WTC11 (cell line): ENCODE data around the gene PLXDC2.
A peak's percentile ranks its signal among the peaks of the same experiment; 100 is the strongest.

ENCODE experiments used
- AFF4 ChIP-seq: sonication (generic); formaldehyde crosslinking; IDR thresholded peaks from 2 replicates; pipeline ENCODE4 v1.8.1; 2023; ENCODE audit warnings: mild to moderate bottlenecking, missing genetic modification reagents, borderline replicate concordance
- CREB1 ChIP-seq: sonication (generic); formaldehyde crosslinking; IDR thresholded peaks from 2 replicates; pipeline ENCODE4 v1.8.0; 2023; ENCODE audit warnings: mild to moderate bottlenecking, missing genetic modification reagents
- CREM ChIP-seq: sonication (generic); formaldehyde crosslinking; IDR thresholded peaks from 2 replicates; pipeline ENCODE4 v1.8.1; 2022; ENCODE audit warnings: mild to moderate bottlenecking, missing genetic modification reagents, moderate library complexity
- CTCF ChIP-seq: fragments of 200-600 bp; IDR thresholded peaks from 2 replicates; pipeline ENCODE4 v1.8.0; 2022; ENCODE audit warnings: antibody characterized with exemption
- FOXK1 ChIP-seq: sonication (generic); formaldehyde crosslinking; IDR thresholded peaks from 2 replicates; pipeline ENCODE4 v1.8.0; 2022; ENCODE audit warnings: mild to moderate bottlenecking, moderate library complexity, missing genetic modification reagents
- MAX ChIP-seq: sonication (generic); formaldehyde crosslinking; IDR thresholded peaks from 2 replicates; pipeline ENCODE4 v1.8.0; 2022; ENCODE audit warnings: mild to moderate bottlenecking, missing genetic modification reagents
- TCF7 ChIP-seq: sonication (generic); formaldehyde crosslinking; IDR thresholded peaks from 2 replicates; pipeline ENCODE4 v1.8.0; 2022; ENCODE audit warnings: mild to moderate bottlenecking, low read depth, missing genetic modification reagents, moderate library complexity
- USF2 ChIP-seq: sonication (generic); formaldehyde crosslinking; IDR thresholded peaks from 2 replicates; pipeline ENCODE4 v1.8.1; 2023; ENCODE audit warnings: mild to moderate bottlenecking, missing genetic modification reagents, moderate library complexity
- ZBTB21 ChIP-seq: sonication (generic); formaldehyde crosslinking; IDR thresholded peaks from 2 replicates; pipeline ENCODE4 v1.8.1; 2023; ENCODE audit warnings: mild to moderate bottlenecking, missing genetic modification reagents, borderline replicate concordance
- ZNF121 ChIP-seq: sonication (generic); formaldehyde crosslinking; IDR thresholded peaks from 2 replicates; pipeline ENCODE4 v1.8.0; 2023; ENCODE audit warnings: missing genetic modification reagents
- ZNF263 ChIP-seq: sonication (generic); formaldehyde crosslinking; IDR thresholded peaks from 2 replicates; pipeline ENCODE4 v1.8.1; 2022; ENCODE audit warnings: low read depth, mild to moderate bottlenecking, moderate library complexity, missing genetic modification reagents
- TF ChIP-seq, protein P1 (sequence below): sonication (generic); formaldehyde crosslinking; IDR thresholded peaks from 2 replicates; pipeline ENCODE4 v1.8.1; 2022; ENCODE audit warnings: low read depth, missing genetic modification reagents, borderline replicate concordance
- TF ChIP-seq, protein P2 (sequence below): sonication (generic); formaldehyde crosslinking; IDR thresholded peaks from 2 replicates; pipeline ENCODE4 v1.8.1; 2022; ENCODE audit warnings: mild to moderate bottlenecking, missing genetic modification reagents, moderate library complexity, borderline replicate concordance

DNA sequence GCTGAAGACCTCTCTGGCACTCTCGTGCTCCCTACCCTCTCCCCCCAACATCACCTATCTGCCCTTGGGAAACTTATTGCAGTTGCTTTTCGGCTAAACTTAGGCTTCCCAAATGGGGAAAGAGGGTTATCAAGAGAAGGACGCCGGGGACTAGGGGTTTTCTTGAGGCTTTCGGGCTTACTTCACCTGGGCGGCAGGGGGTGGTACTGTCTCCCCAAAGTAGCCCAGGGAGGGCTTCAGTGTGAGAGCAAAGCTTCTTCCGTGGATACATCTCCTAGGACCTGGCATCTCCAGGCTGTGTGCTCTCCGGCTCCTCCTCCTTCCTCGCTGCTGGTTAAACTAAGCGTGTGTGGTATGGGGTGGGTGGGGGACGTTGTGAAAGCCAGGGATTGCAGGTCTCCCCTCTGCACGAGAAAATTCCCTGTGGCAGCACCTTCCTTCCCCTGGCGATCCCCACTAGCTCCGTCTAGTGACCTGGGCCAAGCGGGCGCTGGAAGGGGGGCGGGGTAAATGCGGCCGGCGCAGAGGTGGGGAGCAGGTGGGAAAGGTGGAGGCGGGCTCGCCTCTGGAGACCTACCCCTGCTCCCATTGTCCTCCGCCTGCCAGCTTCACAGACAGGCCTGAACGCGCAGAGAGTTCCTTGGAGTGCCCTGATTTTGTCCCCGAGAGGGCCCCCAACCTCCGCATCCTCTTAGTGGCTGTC lies 1.1 kb downstream of the PLXDC2 start:
- TF ChIP-seq ZBTB21 (CRISPR knock-in tag) (no peak), FOXK1 (CRISPR knock-in tag) (0 out of 2 replicates have a peak, but pooled peaks have one; percentile 10), MAX (no peak), CREB1 (CRISPR knock-in tag) (no peak), USF2 (CRISPR knock-in tag) (no peak), CREM (CRISPR knock-in tag) (no peak), ZNF263 (CRISPR knock-in tag) (no peak), AFF4 (CRISPR knock-in tag) (0 out of 2 replicates have a peak, but pooled peaks have one; percentile 51), CTCF (no peak), TCF7 (no peak), ZNF121 (CRISPR knock-in tag) (no peak)
- TF ChIP-seq, protein P1, sequence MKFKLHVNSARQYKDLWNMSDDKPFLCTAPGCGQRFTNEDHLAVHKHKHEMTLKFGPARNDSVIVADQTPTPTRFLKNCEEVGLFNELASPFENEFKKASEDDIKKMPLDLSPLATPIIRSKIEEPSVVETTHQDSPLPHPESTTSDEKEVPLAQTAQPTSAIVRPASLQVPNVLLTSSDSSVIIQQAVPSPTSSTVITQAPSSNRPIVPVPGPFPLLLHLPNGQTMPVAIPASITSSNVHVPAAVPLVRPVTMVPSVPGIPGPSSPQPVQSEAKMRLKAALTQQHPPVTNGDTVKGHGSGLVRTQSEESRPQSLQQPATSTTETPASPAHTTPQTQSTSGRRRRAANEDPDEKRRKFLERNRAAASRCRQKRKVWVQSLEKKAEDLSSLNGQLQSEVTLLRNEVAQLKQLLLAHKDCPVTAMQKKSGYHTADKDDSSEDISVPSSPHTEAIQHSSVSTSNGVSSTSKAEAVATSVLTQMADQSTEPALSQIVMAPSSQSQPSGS (CRISPR knock-in tag): no peak
- TF ChIP-seq, protein P2, sequence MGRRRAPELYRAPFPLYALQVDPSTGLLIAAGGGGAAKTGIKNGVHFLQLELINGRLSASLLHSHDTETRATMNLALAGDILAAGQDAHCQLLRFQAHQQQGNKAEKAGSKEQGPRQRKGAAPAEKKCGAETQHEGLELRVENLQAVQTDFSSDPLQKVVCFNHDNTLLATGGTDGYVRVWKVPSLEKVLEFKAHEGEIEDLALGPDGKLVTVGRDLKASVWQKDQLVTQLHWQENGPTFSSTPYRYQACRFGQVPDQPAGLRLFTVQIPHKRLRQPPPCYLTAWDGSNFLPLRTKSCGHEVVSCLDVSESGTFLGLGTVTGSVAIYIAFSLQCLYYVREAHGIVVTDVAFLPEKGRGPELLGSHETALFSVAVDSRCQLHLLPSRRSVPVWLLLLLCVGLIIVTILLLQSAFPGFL (CRISPR knock-in tag): no peak
